K562 (cell line): ENCODE data around the gene CCDC78. TPM values are rescaled to one million over a fixed set of nuclear protein-coding genes. Genes with fewer than 3 reads are reported as not detected.

Experiments
- BRD4 ChIP-seq: fragments of 200-600 bp; sonication (generic); IDR thresholded peaks from 2 replicates; pipeline ENCODE4 v1.6.1; 2017; ENCODE audit warnings: inconsistent platforms
- CBFA2T3 ChIP-seq: fragments of 450-650 bp; IDR thresholded peaks from 2 replicates; pipeline ENCODE4 v1.6.1; 2017
- ETV5 ChIP-seq: sonication (generic); formaldehyde crosslinking; IDR thresholded peaks from 2 replicates; pipeline ENCODE4 v1.4.0; 2020; ENCODE audit warnings: low read depth, mild to moderate bottlenecking, missing genetic modification reagents
- EWSR1 ChIP-seq: fragments of 450-650 bp; IDR thresholded peaks from 2 replicates; pipeline ENCODE4 v1.6.1; 2018; ENCODE audit warnings: borderline replicate concordance, mild to moderate bottlenecking, low read depth, moderate library complexity; ENCODE audit not compliant: partially characterized antibody
- FUS ChIP-seq: fragments of 200-400 bp; formaldehyde crosslinking; optimal IDR thresholded peaks from 2 replicates; pipeline ENCODE3; 2017; ENCODE audit warnings: low read depth, low read length
- MCM3 ChIP-seq: fragments of 450-650 bp; IDR thresholded peaks from 2 replicates; pipeline ENCODE4 v1.6.1; 2016
- MTA1 ChIP-seq: fragments of 450-650 bp; IDR thresholded peaks from 2 replicates; pipeline ENCODE4 v1.6.1; 2017; ENCODE audit warnings: borderline replicate concordance
- OTX1 ChIP-seq: fragments of 450-650 bp; formaldehyde crosslinking; IDR thresholded peaks from 2 replicates; pipeline ENCODE4 v1.4.0; 2022; ENCODE audit warnings: mild to moderate bottlenecking
- PCBP1 ChIP-seq: fragments of 200-400 bp; formaldehyde crosslinking; IDR thresholded peaks from 2 replicates; pipeline ENCODE4 v1.6.1; 2018; ENCODE audit warnings: mild to moderate bottlenecking, low read depth, low read length; ENCODE audit not compliant: poor library complexity, severe bottlenecking
- POLR2G ChIP-seq: fragments of 200-400 bp; formaldehyde crosslinking; IDR thresholded peaks from 2 replicates; pipeline ENCODE4 v1.6.1; 2017; ENCODE audit warnings: low read depth, mild to moderate bottlenecking, antibody characterized with exemption, low read length, moderate library complexity
- RBFOX2 ChIP-seq: fragments of 200-400 bp; formaldehyde crosslinking; IDR thresholded peaks from 2 replicates; pipeline ENCODE4 v1.6.1; 2017; ENCODE audit warnings: low read depth, mild to moderate bottlenecking, low read length, moderate library complexity
- RCOR1 ChIP-seq, 2 experiments: IDR thresholded peaks; 2 replicates each; pipeline ENCODE4 v1.6.1; 2012; ENCODE audit warnings: low read depth in 2 of 2, low read length in 2 of 2, borderline replicate concordance in 1 of 2, improper control_type of control experiment in 1 of 2
- RFX1 ChIP-seq: fragments of 450-650 bp; IDR thresholded peaks from 2 replicates; pipeline ENCODE4 v1.6.1; 2016; ENCODE audit warnings: mild to moderate bottlenecking, moderate library complexity
- STAT5A ChIP-seq: IDR thresholded peaks from 2 replicates; pipeline ENCODE4 v1.6.1; 2012; ENCODE audit warnings: low read length, inconsistent platforms, borderline replicate concordance
- SUPT5H ChIP-seq: fragments of 450-650 bp; IDR thresholded peaks from 2 replicates; pipeline ENCODE4 v1.6.1; 2016
- TAF9B ChIP-seq: fragments of 450-650 bp; IDR thresholded peaks from 2 replicates; pipeline ENCODE4 v1.6.1; 2018; ENCODE audit warnings: mild to moderate bottlenecking; ENCODE audit not compliant: partially characterized antibody
- ZNF121 ChIP-seq: sonication (generic); formaldehyde crosslinking; conservative IDR thresholded peaks from 2 replicates; pipeline ENCODE4 v1.8.0; 2022; ENCODE audit warnings: missing genetic modification reagents
- ZNF696 ChIP-seq: fragments of 250-450 bp; sonication (Bioruptor Pico); conservative IDR thresholded peaks from 2 replicates; pipeline ENCODE4 v1.4.0; 2020; ENCODE audit warnings: mild to moderate bottlenecking, moderate library complexity
- polyA plus RNA-seq, 8 experiments: library from polyadenylated mRNA; depleted of rRNA in 4 of 8; stranded (reverse) in 5 of 8; unstranded in 3 of 8; fragments of >200 nt; fragmentation: Nextera tagmentation in 2 of 8; fragmentation: Illumina TruSeq in 1 of 8; extraction: Ambion mirVana in 2 of 8; extraction: Trizol in 1 of 8; gene quantifications; 2 replicates each; pipeline versions ENCODE4 v1.2.1 to v1.2.3, GENCODE V29; 2011 to 2014; ENCODE audit warnings: inconsistent platforms in 1 of 8, missing spikeins in 1 of 8
- total RNA-seq, 7 experiments: library from RNA; depleted of rRNA in 6 of 7; stranded (reverse); fragments of >200 nt in 6 of 7; fragmentation: Illumina TruSeq in 2 of 7; extraction: Trizol in 2 of 7; gene quantifications; 2 replicates each; pipeline versions ENCODE4 v1.2.1 to v1.2.3, GENCODE V29; 2011 to 2021; ENCODE audit warnings: low replicate concordance in 1 of 7
- TF ChIP-seq, protein P1 (sequence below): fragments of 250-450 bp; sonication (Bioruptor Pico); IDR thresholded peaks from 2 replicates; pipeline ENCODE4 v1.5.0; 2021; ENCODE audit warnings: mild to moderate bottlenecking, borderline replicate concordance
- TF ChIP-seq, protein P2 (sequence below): fragments of 250-450 bp; sonication (Bioruptor Pico); IDR thresholded peaks from 2 replicates; pipeline ENCODE4 v1.5.0; 2020; ENCODE audit warnings: mild to moderate bottlenecking, borderline replicate concordance
- TF ChIP-seq, protein P3 (sequence below): sonication (generic); formaldehyde crosslinking; IDR thresholded peaks from 2 replicates; pipeline ENCODE4 v1.9.0; 2022; ENCODE audit warnings: mild to moderate bottlenecking, missing genetic modification reagents
- TF ChIP-seq, protein P4 (sequence below), 2 experiments: fragments of 450-650 bp in 1 of 2; sonication (generic) in 1 of 2; formaldehyde crosslinking in 1 of 2; IDR thresholded peaks in 1 of 2; conservative IDR thresholded peaks in 1 of 2; 2 replicates each; pipeline versions ENCODE4 v1.6.1 to v1.8.1; 2016 to 2023; ENCODE audit warnings: mild to moderate bottlenecking in 2 of 2, moderate library complexity in 2 of 2, inconsistent platforms in 1 of 2, missing genetic modification reagents in 1 of 2

Gene CCDC78
- total and polyA plus RNA-seq, 9 of the 15 experiments (the other 6 are each of a cell fraction or from before 2014, with no cell fraction given) = 0.24 to 17.7 (median 2.9) TPM

DNA sequence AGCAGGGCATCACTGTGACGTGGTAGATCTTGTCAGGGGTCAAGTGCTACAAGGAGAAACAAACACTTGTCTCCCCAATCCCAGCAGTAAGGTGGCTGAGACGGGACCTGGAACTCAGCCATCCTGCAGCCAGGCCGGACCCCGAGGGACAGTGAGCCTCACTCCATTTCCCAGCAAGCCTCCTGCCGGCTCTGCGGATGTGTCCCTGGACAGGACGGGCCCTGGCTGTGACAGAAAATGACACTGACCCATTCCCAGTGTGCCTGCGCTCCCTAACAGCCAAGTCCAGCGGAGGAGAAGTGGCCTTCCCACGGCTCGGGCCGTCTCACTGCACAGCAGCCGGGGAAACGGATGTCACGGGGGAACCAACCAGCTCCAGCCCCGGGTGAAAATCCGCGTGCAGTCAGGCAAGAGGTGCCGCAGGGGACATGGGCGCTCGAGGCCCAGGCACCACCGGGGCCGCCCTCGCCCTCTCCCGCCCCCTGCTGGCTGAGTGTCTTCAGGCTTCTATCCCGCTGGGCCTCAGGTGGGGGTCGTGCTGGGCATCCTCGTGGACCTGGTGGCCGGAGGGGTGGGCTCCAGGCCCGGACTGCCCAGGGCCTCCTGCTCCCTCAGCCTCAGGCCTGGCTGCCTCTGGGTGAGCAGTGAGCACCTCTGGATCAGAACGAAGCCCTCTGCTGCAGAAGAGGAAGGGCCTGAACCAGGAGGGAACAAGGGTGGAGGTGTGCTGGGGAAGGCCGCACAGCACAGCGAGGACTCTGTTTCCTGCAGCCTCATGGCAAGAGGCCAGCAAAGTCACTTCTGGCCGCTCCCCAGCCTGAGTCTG is 7.4 kb upstream of the CCDC78 start (continued):
- TF ChIP-seq, protein P1, sequence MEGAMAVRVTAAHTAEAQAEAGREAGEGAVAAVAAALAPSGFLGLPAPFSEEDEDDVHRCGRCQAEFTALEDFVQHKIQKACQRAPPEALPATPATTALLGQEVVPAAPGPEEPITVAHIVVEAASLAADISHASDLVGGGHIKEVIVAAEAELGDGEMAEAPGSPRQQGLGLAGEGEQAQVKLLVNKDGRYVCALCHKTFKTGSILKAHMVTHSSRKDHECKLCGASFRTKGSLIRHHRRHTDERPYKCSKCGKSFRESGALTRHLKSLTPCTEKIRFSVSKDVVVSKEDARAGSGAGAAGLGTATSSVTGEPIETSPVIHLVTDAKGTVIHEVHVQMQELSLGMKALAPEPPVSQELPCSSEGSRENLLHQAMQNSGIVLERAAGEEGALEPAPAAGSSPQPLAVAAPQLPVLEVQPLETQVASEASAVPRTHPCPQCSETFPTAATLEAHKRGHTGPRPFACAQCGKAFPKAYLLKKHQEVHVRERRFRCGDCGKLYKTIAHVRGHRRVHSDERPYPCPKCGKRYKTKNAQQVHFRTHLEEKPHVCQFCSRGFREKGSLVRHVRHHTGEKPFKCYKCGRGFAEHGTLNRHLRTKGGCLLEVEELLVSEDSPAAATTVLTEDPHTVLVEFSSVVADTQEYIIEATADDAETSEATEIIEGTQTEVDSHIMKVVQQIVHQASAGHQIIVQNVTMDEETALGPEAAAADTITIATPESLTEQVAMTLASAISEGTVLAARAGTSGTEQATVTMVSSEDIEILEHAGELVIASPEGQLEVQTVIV = no peak
- TF ChIP-seq RCOR1 (IDR thresholded peaks at IDR 0.05; ENCODE audit: borderline replicate concordance in 1 of 2, low read depth in 2 of 2, low read length in 2 of 2) (no peak), SUPT5H (no peak), PCBP1 (peak; percentile 70), ZNF696 (no peak), RFX1 (no peak), BRD4 (no peak), ETV5 (CRISPR knock-in tag) (no peak), POLR2G (peak; percentile 48; the same call in 1 of the 2 replicates), MTA1 (no peak), TAF9B (no peak), STAT5A (no peak), FUS (no peak), MCM3 (no peak), OTX1 (CRISPR knock-in tag) (no peak), CBFA2T3 (no peak), ZNF121 (CRISPR knock-in tag) (no peak), RBFOX2 (no peak), EWSR1 (no peak)
- TF ChIP-seq, protein P2, sequence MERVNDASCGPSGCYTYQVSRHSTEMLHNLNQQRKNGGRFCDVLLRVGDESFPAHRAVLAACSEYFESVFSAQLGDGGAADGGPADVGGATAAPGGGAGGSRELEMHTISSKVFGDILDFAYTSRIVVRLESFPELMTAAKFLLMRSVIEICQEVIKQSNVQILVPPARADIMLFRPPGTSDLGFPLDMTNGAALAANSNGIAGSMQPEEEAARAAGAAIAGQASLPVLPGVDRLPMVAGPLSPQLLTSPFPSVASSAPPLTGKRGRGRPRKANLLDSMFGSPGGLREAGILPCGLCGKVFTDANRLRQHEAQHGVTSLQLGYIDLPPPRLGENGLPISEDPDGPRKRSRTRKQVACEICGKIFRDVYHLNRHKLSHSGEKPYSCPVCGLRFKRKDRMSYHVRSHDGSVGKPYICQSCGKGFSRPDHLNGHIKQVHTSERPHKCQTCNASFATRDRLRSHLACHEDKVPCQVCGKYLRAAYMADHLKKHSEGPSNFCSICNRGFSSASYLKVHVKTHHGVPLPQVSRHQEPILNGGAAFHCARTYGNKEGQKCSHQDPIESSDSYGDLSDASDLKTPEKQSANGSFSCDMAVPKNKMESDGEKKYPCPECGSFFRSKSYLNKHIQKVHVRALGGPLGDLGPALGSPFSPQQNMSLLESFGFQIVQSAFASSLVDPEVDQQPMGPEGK = no peak
- TF ChIP-seq, protein P3, sequence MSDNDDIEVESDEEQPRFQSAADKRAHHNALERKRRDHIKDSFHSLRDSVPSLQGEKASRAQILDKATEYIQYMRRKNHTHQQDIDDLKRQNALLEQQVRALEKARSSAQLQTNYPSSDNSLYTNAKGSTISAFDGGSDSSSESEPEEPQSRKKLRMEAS = 0 out of 2 replicates have a peak, but pooled peaks have one; percentile 25
- TF ChIP-seq, protein P4, sequence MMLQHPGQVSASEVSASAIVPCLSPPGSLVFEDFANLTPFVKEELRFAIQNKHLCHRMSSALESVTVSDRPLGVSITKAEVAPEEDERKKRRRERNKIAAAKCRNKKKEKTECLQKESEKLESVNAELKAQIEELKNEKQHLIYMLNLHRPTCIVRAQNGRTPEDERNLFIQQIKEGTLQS (IDR thresholded peaks at IDR 0.05) = no peak
- TF ChIP-seq, protein P4 (CRISPR knock-in tag; conservative IDR thresholded peaks at IDR 0.05) = no peak
